H9 (cell line): ENCODE data around the gene HIP1R. TPM values are rescaled to one million over a fixed set of nuclear protein-coding genes. Genes with fewer than 3 reads are reported as not detected.
A peak's percentile ranks its signal among the peaks of the same experiment; 100 is the strongest.

Experiments used
- DNase-seq: peaks from one replicate; pipeline ENCODE4 v3.0.0-alpha.2; 2017
- H2AFZ ChIP-seq: one replicate; pipeline ENCODE4 v1.6.1; 2013; ENCODE audit warnings: mild to moderate bottlenecking, low read length, control low read depth, moderate library complexity
- H2AK5ac ChIP-seq: 2 replicates; pipeline ENCODE4 v1.6.1; 2013; ENCODE audit warnings: low read length, control low read depth, mixed read lengths; ENCODE audit not compliant: insufficient read length
- H2BK120ac ChIP-seq: one replicate; pipeline ENCODE4 v1.6.1; 2013; ENCODE audit warnings: low read depth, mild to moderate bottlenecking, low read length, control low read depth, inconsistent platforms; ENCODE audit not compliant: poor library complexity, severe bottlenecking
- H2BK12ac ChIP-seq: 2 replicates; pipeline ENCODE4 v1.6.1; 2013; ENCODE audit warnings: low read length, control low read depth, mixed read lengths, low read depth; ENCODE audit not compliant: insufficient read length
- H2BK15ac ChIP-seq: 2 replicates; pipeline ENCODE4 v1.6.1; 2013; ENCODE audit warnings: low read depth, low read length, control low read depth
- H2BK20ac ChIP-seq: one replicate; pipeline ENCODE4 v1.6.1; 2013; ENCODE audit warnings: low read depth, mild to moderate bottlenecking, low read length, control low read depth, inconsistent platforms; ENCODE audit not compliant: poor library complexity, severe bottlenecking
- H2BK5ac ChIP-seq: 2 replicates; pipeline ENCODE4 v1.6.1; 2013; ENCODE audit warnings: low read length, control low read depth, mixed read lengths; ENCODE audit not compliant: insufficient read length
- H3K14ac ChIP-seq: 2 replicates; pipeline ENCODE4 v1.6.1; 2013; ENCODE audit warnings: low read length, control low read depth; ENCODE audit not compliant: insufficient read depth
- H3K18ac ChIP-seq: 2 replicates; pipeline ENCODE4 v1.6.1; 2013; ENCODE audit warnings: low read depth, mild to moderate bottlenecking, mixed read lengths, low read length, control low read depth; ENCODE audit not compliant: insufficient read length
- H3K23ac ChIP-seq: 2 replicates; pipeline ENCODE4 v1.6.1; 2013; ENCODE audit warnings: low read length, control low read depth, mixed read lengths, low read depth; ENCODE audit not compliant: insufficient read length
- H3K23me2 ChIP-seq: 2 replicates; pipeline ENCODE4 v1.6.1; 2013; ENCODE audit warnings: low read depth, mild to moderate bottlenecking, mixed read lengths, low read length, control low read depth; ENCODE audit not compliant: insufficient read length, poor library complexity, severe bottlenecking
- H3K27ac ChIP-seq: 2 replicates; pipeline ENCODE4 v1.5.1; 2013; ENCODE audit warnings: low read length, control low read depth, mixed read lengths, low read depth; ENCODE audit not compliant: insufficient read length
- H3K27me3 ChIP-seq: 2 replicates; pipeline ENCODE4 v1.6.1; 2013; ENCODE audit warnings: low read length, control low read depth, inconsistent platforms; ENCODE audit not compliant: insufficient read depth
- H3K4ac ChIP-seq: 2 replicates; pipeline ENCODE4 v1.6.1; 2013; ENCODE audit warnings: low read depth, mild to moderate bottlenecking, control low read depth, inconsistent platforms, low read length, moderate library complexity
- H3K4me1 ChIP-seq: 2 replicates; pipeline ENCODE4 v1.6.1; 2013; ENCODE audit warnings: low read length, control low read depth, inconsistent platforms; ENCODE audit not compliant: insufficient read depth
- H3K4me2 ChIP-seq: 2 replicates; pipeline ENCODE4 v1.6.1; 2013; ENCODE audit warnings: low read length, control low read depth, mixed read lengths; ENCODE audit not compliant: insufficient read length, insufficient read depth
- H3K56ac ChIP-seq: 2 replicates; pipeline ENCODE4 v1.6.1; 2013; ENCODE audit warnings: low read depth, mild to moderate bottlenecking, mixed read lengths, low read length, control low read depth; ENCODE audit not compliant: insufficient read length
- H3K79me1 ChIP-seq: 2 replicates; pipeline ENCODE4 v1.6.1; 2013; ENCODE audit warnings: low read depth, mild to moderate bottlenecking, moderate library complexity, low read length, control low read depth, inconsistent platforms; ENCODE audit not compliant: insufficient read depth, poor library complexity, severe bottlenecking
- H3K79me2 ChIP-seq: 2 replicates; pipeline ENCODE4 v1.6.1; 2013; ENCODE audit warnings: low read length, control low read depth, inconsistent platforms; ENCODE audit not compliant: insufficient read depth
- H3K9ac ChIP-seq: 2 replicates; pipeline ENCODE4 v1.6.1; 2013; ENCODE audit warnings: low read length, control low read depth, mixed read lengths; ENCODE audit not compliant: insufficient read length; ENCODE audit errors: extremely low read depth
- H3K9me3 ChIP-seq: one replicate; pipeline ENCODE4 v1.6.1; 2013; ENCODE audit warnings: low read depth, low read length, inconsistent platforms; ENCODE audit not compliant: control insufficient read depth
- H3T11ph ChIP-seq: one replicate; pipeline ENCODE4 v1.6.1; 2013; ENCODE audit warnings: mild to moderate bottlenecking, low read length, control low read depth, inconsistent platforms
- H4K20me1 ChIP-seq: one replicate; pipeline ENCODE4 v1.6.1; 2013; ENCODE audit not compliant: control insufficient read depth, insufficient read length, insufficient read depth
- H4K5ac ChIP-seq: 2 replicates; pipeline ENCODE4 v1.6.1; 2013; ENCODE audit warnings: low read depth, mild to moderate bottlenecking, mixed read lengths, low read length, control low read depth; ENCODE audit not compliant: insufficient read length
- H4K8ac ChIP-seq: replicated peaks from 2 replicates; pipeline ENCODE4 v1.6.1; 2013; ENCODE audit warnings: low read length, control low read depth, mixed read lengths, low read depth; ENCODE audit not compliant: insufficient read length
- H4K91ac ChIP-seq: 2 replicates; pipeline ENCODE4 v1.6.1; 2013; ENCODE audit warnings: low read depth, mild to moderate bottlenecking, moderate library complexity, mixed read lengths, low read length, control low read depth; ENCODE audit not compliant: insufficient read length
- H3K27ac Mint-ChIP-seq, 3 experiments: 2 replicates in 2 of 3; 3 replicates in 1 of 3; pipeline ENCODE4 v1.8.0; 2020 to 2021; ENCODE audit warnings: mixed read lengths in 3 of 3, mild to moderate bottlenecking in 1 of 3, moderate library complexity in 1 of 3
- H3K27me3 Mint-ChIP-seq: 2 replicates; pipeline ENCODE4 v1.8.0; 2021; ENCODE audit warnings: low read depth, mild to moderate bottlenecking, moderate library complexity, mixed read lengths
- H3K36me3 Mint-ChIP-seq, 3 experiments: 2 replicates in 2 of 3; 3 replicates in 1 of 3; pipeline ENCODE4 v1.8.0; 2020 to 2021; ENCODE audit warnings: low read depth in 3 of 3, mixed read lengths in 3 of 3; ENCODE audit not compliant: insufficient read depth in 1 of 3
- H3K4me1 Mint-ChIP-seq, 2 experiments: 2 replicates each; pipeline ENCODE4 v1.8.0; 2020; ENCODE audit warnings: mixed read lengths in 2 of 2
- H3K4me3 Mint-ChIP-seq, 2 experiments: 2 replicates in 1 of 2; 3 replicates in 1 of 2; pipeline ENCODE4 v1.8.0; 2020 to 2021; ENCODE audit warnings: mild to moderate bottlenecking in 2 of 2, mixed read lengths in 2 of 2, moderate library complexity in 1 of 2
- H3K9me3 Mint-ChIP-seq, 2 experiments: 2 replicates in 1 of 2; 3 replicates in 1 of 2; pipeline ENCODE4 v1.8.0; 2020; ENCODE audit warnings: mild to moderate bottlenecking in 2 of 2, mixed read lengths in 2 of 2, moderate library complexity in 1 of 2
- WGBS: extraction: QIAGEN DNeasy Blood & Tissue Kit; methylation state at CpG from one replicate; pipeline ENCODE4 v1.1.7; 2013; ENCODE audit warnings: missing lambda C conversion rate, low lambda C conversion rate, mixed read lengths; ENCODE audit not compliant: insufficient read length; ENCODE audit errors: extremely low coverage; 5-methylcytosine and 5-hydroxymethylcytosine counted together
- total RNA-seq: library from RNA; stranded (reverse); gene quantifications from 2 replicates; pipeline ENCODE4 v1.2.1, GENCODE V29; 2021
- TF ChIP-seq, protein P1 (sequence below): fragments of 200-600 bp; sonication (generic); conservative IDR thresholded peaks from 3 replicates; pipeline ENCODE4 v1.8.0; 2021; ENCODE audit warnings: antibody characterized with exemption, mild to moderate bottlenecking

Gene HIP1R
- total RNA-seq, 1 experiment from 2014 or later, result 17.4 TPM

DNA sequence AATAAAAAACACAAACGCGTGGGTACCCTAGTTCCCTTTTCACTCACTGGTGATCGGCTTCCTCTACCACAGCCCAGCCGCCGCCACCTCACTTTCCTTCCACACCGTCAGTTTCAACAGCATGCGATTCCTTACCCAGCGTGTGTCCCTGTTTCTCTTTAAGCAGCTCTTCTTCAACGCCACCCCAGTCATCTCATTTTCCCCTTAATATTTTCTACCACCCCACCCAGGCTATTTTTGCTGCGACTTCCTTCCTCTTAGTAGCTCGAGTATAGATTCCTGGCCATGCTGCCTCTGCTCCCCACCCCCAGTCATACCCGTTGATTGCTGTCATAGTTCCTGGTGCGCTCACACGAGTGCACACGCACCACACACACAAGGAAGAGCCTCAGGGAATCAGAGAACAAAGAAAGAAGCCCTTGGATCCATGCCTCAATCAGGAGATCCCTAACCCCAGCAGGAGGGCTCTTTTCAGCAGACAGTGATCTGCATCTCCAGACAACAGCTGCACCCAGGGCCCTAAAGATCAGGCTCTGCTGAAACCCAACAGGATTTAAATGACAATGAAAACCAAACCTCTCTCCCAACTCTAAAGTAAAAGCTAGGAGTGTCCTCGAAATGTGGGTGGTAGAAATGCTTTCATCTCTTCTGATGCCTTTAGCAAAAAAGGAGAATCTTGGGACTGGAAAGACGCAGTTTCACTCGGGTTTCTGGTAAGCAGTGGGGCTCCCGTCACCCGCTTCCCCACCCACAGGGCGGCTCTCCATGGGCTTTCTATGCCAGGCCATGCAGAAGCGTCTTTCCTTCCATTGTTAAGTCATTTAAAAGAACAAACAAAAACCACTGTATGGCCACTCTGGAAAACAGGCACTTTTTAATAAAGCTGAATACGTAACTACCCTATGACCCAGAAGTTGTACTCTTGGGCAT, 36.9 kb downstream of the HIP1R start:
- Histone ChIP-seq H2BK12ac (no peak overlapping the region), H3K27ac (no peak overlapping the region), H3K79me2 (no peaks in the 10 kb centered on the region), H3K23me2 (no peaks in the 10 kb centered on the region), H2BK120ac (no peak overlapping the region), H3T11ph (no peak overlapping the region), H3K4me2 (no peak overlapping the region), H3K9me3 (no peaks in the 10 kb centered on the region), H3K23ac (no peak overlapping the region), H3K4me1 (no peaks in the 10 kb centered on the region), H2BK20ac (no peak overlapping the region), H3K9ac (no peak overlapping the region), H2BK15ac (no peak overlapping the region), H3K27me3 (peaks cover 75% of the 10 kb centered on the region), H4K91ac (no peak overlapping the region), H3K18ac (no peak overlapping the region), H3K14ac (no peak overlapping the region), H4K8ac (no peak overlapping the region), H4K5ac (no peak overlapping the region), H2AK5ac (no peak overlapping the region), H4K20me1 (peaks cover 2% of the 10 kb centered on the region), H3K79me1 (no peaks in the 10 kb centered on the region), H2AFZ (no peak overlapping the region), H3K56ac (no peak overlapping the region), H2BK5ac (no peak overlapping the region), H3K4ac (no peak overlapping the region)
- Mint-ChIP-seq H3K4me3 (peak overlapping the region in 1 of 2 experiments; percentile 55; a peak in 3 of 5 replicates), H3K9me3 (no peaks in the 10 kb centered on the region; a peak in 1 of 5 replicates), H3K27ac (peak overlapping the region in 2 of 3 experiments; percentile 21 to 75; a peak in 1 of 7 replicates), H3K4me1 (peaks cover 30 to 43% of the 10 kb centered on the region in 2 experiments), H3K36me3 (peaks cover 23 to 28% (median 27%) of the 10 kb centered on the region in 3 experiments), H3K27me3 (peaks cover 100% of the 10 kb centered on the region)
- no CpG with 5 or more reads among the region's 23 CpGs for WGBS
- DNase-seq, result peak; percentile 100
- TF ChIP-seq, protein P1, sequence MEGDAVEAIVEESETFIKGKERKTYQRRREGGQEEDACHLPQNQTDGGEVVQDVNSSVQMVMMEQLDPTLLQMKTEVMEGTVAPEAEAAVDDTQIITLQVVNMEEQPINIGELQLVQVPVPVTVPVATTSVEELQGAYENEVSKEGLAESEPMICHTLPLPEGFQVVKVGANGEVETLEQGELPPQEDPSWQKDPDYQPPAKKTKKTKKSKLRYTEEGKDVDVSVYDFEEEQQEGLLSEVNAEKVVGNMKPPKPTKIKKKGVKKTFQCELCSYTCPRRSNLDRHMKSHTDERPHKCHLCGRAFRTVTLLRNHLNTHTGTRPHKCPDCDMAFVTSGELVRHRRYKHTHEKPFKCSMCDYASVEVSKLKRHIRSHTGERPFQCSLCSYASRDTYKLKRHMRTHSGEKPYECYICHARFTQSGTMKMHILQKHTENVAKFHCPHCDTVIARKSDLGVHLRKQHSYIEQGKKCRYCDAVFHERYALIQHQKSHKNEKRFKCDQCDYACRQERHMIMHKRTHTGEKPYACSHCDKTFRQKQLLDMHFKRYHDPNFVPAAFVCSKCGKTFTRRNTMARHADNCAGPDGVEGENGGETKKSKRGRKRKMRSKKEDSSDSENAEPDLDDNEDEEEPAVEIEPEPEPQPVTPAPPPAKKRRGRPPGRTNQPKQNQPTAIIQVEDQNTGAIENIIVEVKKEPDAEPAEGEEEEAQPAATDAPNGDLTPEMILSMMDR, result no peak
